GM18909 (cell line): Measurements from ENCODE around the gene OLA1.
A peak's percentile ranks its signal among the peaks of the same experiment; 100 is the strongest.
"Not testable (repeated sequence)": the region's sequence is repeated elsewhere in the genome, so short reads cannot be mapped to it uniquely, and the experiment has no call there.

Experiments
- ATAC-seq: cut with Tn5 transposase; IDR thresholded peaks from one replicate; pipeline ENCODE4 v1.9.1; 2021; ENCODE audit warnings: mild to moderate bottlenecking; ENCODE audit not compliant: unreplicated experiment, poor library complexity

Gene OLA1

DNA sequence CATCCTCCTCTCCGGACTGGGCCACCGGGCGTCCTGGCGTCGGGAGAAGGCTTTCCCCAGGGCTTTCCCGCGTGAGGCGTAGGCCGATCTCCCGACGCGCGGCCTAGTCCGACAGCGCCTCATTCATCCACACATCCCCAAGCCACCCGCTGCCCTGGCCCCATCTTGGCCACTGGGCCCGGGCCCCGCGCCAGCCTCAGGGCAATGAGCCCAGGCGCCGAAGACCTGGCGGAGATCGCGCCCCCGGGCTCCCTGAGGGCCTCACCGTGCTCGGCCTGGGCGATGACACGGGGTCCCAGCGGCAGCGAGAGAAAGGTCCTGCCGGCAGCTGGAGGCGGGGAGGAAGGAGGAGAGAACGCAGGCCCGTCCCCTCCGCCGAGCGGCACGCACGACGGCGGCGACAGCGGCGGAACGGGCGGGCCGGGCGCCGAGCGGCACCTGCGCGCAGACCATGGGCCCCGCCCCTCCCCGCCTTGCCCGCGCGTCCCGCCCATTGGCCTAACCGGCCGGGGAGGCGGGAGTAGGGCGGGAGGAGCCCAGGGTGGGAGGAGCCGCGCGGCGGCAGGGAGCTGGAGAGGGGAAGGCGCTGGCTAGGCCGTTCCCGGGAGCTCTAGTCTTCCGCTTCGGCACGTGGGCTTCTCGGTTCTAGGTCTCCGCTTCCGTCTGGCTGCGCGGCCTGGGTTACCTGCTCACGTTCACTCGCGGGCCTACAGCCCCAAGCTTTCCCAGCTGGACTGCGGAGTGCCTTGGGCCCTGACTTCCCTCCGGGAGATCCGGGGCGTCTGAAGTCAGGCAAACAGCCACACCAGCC is at the start of gene OLA1:
Gene OLA1, minus strand, starts transcription at position 346 of the 811 bp plus-strand sequence. CDS start 1,717 bp downstream, outside the sequence.
- peak; percentile 94 for ATAC-seq

DNA sequence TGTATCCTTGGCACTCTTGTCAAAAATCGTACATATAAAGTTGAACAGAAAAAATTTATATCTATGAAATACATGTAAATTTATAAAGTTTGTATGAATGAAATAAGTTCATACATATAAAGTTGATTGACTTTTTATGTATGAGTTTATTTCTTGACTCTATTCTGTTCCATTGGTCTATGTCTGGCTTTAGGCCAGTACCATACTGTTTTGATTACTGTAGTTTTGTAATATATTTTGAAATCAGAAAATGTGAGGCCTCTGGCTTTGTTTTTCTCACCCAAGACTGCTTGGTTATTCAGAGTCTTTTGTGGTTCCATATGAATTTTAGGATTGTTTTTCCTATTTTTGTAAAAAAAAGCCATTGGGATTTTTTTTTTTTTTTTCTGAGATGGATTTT is 44.6 kb upstream of the OLA1 start:
- ATAC-seq, result no peak

DNA sequence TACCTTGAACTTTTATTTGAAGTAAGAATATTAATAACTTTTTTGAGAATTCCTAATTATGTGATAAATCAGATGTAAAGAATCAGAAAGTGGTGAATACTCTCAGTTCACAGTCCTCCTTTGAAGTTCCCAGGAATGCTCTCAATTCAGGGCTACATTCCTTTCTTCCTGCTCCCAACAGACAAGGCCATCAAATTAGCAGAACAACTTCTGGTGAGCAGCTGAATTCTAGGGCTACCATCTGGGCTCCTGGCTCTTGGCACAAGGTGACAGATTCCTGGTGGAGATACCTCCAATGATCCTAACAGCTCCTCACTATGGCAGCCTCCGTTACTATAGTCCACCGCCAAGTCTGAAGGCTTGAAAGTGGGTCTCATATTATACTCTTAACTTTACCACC is 37.8 kb upstream of the OLA1 start:
- ATAC-seq, result no peak

DNA sequence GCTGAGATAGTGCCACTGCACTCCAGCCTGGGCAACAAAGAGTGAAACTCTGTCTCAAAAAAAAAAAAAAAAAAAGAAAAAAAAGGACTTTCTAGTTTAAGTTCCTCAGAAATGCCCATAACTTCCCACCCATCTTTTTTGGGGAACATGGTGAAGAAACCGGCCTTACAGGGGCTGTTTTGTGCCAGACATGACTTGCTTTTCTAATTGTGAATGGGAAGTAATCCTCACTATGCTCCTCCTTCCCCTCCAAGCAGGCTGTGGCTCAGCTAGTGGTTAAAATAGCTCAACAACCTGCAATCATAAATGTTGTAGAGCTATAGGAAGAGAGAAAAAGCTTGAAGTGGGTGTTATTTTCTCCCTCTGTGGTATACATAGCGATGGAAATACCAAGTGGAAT is 34.1 kb upstream of the OLA1 start:
- ATAC-seq, result no peak

DNA sequence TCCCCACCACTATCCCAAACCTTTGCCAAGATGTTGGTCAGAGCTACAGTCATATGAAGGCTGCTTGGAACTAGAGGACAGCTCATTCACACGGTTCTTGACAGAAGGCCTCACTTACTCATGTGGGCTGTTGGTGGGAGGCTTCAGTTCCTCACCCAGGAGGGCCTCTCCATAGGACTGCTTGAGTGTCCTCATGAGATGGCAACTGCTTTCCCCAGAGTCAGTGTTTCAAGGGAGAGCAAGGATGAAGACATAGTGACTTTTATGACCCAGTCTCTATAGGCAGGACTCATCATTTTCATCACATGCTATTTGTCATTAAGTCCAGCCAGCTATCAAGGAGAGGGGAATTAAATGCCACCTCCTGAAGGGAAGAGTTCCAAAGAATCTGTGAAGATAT is 33.4 kb upstream of the OLA1 start:
- ATAC-seq, result no peak

DNA sequence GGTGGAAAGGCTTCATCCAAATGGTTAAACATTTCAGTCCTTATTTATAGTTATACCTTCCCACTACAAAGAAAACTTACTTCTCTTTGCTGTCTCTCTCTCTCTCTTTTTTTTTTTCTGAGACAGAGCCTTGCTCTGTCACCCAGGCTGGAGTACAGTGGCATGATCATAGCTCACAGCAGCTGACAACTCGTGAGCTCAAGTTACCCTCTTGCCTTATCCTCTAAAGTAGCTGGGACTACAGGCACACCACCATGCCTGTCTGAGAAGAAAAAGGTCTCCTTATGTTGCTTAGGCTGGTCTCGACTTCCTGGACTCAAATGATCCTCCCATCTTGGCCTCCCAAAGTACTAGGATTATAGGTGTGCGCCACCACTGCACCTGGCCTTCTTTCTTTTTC is 32.3 kb upstream of the OLA1 start:
- no peak for ATAC-seq

DNA sequence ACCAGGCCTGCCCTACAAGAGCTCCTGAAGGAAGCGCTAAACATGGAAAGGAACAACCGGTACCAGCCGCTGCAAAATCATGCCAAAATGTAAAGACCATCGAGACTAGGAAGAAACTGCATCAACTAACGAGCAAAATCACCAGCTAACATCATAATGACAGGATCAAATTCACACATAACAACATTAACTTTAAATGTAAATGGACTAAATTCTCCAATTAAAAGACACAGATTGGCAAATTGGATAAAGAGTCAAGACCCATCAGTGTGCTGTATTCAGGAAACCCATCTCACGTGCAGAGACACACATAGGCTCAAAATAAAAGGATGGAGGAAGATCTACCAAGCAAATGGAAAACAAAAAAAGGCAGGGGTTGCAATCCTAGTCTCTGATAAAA is 21.9 kb upstream of the OLA1 start:
- not testable (repeated sequence) for ATAC-seq

DNA sequence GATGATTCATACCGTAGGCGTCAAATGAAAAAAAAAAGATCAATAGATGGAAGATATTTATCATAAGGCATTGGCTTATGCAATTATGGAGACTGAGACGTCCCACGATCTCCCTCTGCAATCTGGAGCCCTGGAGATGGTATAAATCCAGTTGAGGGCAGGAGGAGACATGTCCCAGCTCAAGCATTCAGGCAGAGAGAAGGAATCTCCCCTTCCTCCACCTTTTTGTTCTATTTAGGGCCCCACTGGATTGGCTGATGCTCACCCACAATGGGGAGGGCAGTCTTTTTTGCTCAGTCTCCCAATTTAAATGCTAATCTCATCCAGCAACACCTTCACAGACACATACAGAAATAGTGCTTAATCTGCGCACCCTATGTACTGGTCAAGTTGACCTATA is 18.0 kb upstream of the OLA1 start:
- no peak for ATAC-seq

DNA sequence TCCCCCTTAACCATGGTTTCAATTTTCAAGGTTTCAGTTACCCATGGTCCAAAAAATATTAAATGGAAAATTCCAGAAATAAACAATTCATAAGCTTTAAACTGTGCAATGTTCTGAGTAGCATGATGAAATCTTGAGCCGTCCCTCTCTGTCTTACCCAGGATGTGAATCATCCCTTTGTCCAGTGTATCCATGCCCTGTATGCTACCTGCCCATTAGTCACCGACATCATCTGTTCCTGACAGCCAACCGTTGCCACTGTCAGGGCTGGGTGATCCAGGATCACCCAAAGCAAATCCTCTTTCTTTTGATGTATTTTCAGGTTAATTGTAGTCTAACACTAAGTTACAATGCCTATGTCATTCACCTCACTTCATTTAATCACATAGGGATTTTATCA is 15.7 kb upstream of the OLA1 start:
- ATAC-seq, result no peak

DNA sequence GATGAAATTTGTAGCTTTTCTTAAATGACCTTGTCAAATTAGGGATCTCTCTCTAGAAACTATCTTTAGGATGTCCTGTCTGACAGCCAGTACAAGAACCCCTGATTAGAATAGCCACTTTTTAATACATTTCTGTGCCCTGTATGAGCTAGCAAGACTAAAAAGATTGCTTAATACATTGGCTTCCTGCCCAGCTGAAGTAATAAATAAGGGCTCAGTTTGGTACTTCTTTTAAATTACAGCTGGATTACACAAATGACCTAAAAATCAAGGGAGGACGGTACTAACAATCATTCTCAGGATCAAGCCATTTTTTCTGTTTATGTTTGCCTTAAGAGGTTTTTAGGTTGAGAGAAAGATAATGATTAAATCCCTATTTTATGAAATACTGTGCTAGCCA is 11.6 kb upstream of the OLA1 start:
- no peak for ATAC-seq

DNA sequence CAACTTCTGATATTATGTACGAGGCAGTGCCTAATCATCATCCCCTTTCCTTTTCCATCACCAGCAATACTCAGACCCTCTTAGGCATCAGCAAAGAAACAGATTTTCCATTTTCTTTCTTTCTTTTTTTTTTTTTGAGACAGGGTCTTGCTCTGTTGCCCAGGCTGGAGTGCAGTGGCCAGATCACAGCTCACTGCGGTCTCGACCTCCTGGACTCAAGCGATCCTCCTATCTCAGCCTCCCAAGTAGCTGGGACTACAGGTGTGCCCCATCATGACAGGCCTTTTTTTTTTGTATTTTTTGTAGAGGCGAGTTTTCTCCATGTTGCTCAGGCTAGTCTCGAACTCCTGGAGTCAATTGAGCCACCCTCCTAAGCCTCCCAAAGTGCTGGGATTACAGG is 5.9 kb upstream of the OLA1 start:
- ATAC-seq, result no peak

DNA sequence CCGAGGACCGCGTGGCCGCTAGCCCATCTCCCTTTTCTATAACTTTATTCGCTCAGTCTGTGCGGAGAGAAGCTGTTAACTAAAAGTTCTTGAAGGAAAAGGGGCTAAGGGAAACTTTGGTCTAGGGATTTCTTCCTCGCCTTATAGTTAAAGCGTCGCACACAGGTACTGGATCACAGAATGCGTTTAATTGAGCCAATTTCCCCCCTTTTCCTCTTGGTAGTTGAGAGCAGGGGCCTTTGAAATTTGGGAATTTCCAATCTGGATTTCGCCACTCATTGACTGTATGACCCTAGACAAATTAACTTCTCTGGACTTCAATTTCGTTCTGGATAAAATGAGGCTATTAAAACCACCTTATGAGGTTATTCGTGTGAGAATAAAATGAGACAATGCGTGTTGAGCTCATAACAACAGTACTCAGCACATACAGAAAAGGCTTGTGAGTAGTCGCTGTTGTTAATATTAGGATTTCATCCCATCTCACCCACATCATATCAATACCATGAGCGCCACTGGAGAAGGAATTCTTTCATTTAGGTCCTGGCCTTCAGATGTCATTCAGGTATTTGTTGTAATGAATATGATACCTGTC is 763 bp upstream of the OLA1 start:
- no peak for ATAC-seq

DNA sequence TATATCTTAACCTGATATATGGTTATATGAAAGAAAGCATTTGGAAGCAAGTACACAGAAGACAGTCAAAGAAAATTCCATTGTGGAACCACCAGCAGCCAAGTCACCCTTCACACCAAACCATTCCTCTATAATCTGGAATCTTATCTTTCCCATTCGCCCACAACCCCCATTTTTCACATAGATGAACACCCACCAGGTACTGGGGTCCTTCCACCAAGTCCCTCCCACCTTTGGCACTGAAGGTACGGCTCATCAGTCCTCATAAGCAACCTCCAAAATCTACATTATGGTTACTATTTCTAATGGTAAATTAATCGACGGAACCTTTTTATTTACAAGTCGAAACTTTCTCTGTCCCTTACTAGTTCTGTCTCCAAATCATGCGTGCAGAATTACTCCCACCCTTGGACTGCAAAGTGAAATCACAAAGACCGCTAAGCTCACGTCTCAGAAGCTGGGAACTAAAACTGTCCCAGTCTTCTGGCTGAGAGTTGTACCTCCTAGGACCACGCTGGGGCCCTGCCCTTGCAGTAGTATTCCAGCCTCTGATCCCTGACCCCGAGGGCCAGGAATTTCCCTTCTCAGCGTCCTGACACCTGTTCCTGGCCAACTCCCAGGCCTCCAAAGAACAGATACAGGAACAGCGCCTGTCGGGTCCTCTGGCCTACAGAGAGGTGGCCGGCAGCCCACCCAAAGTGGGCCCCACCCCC is 702 bp downstream of the OLA1 start:
- ATAC-seq, result peak; percentile 9

DNA sequence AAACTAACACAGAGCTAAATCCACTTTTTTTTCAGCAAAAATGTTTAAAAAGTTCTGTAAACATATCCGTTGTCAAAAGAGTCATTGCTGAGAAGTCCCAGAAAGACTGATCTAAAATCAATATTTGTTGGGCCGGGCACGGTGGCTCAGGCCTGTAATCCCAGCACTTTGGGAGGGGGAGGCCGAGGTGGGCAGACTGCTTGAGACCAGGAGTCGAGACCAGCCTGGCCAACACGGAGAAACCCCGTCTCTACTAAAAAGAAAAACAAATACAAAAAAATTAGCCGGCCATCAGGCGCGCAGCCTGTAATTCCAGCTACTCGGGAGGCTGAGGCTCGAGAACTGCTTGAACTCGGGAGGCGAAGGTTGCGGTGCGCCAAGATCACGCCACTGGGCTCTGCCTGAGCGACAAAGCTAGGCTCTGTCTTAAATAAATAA is 1.4 kb downstream of the OLA1 start:
- ATAC-seq, result no peak

DNA sequence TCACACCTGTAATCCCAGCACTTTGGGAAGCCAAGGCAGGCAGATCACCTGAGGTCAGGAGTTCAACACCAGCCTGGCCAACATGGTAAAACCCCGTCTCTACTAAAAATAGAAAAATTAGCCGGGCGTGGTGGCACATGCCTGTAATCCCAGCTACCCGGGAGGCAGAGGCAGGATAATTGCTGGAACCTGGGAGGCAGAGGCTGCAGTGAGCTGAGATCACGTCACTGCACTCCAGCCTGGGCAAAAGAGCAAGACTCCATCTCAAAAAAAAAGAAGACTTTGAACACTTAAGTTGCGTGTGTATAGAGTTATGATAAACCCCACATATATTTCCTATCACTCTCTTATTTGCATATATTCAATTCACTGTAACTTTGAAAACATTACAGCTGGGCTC is 2.7 kb downstream of the OLA1 start:
- not testable (repeated sequence) for ATAC-seq

DNA sequence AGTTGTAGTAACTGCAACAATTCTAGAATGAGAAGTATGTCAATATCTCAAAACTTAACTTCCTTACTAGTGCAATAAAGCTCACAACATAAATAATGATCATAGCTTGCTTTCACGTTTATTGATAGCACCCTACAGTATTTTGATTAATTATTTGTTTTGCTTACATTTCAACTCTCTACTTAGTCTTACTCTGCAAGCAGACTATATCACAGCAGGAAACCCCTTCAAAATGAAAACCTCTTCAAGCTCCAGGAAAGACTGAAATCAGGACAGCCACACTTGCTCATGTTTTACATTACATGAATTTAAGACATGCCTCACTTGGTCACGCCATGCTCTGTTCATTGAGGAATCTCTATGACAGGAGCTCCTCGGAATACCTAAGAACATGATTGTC is 3.3 kb downstream of the OLA1 start:
- ATAC-seq, result no peak

DNA sequence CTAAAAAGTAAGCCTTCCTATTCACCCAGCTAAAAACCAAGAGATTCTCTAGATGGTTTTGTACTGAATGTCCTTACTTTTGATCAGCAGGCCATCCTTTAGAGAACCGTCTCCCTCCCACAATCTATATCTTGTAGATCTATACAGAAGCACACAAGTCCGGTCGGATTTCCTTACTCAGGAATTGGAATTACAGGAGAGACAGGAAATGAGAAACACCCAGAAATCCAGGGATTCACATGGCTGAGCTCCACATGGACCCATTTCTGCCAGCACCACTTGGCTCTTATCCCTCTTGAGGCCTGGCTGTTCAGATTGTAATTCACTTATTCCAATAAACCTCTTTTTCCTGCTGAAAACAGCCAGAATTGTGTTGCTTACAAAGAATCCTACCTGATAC is 4.5 kb downstream of the OLA1 start:
- no peak for ATAC-seq

DNA sequence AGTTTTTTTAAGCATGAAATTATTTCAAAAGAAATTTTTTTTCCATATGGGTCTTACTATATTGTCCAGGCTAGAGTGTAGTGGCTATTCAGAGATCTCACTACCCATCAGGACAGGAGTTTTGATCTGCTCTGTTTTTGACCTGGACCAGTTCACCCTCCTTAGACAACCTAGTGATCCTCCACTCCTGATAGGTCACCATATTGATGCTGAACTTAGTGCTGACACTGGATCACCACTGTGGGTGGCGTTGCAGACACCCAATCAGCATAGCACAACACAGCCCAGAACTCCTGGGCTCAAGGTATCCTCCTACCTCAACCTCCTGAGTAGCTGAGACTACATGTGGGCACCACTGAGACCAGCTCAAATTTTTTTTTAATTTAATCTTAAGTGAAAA is 8.2 kb downstream of the OLA1 start:
- ATAC-seq, result no peak

DNA sequence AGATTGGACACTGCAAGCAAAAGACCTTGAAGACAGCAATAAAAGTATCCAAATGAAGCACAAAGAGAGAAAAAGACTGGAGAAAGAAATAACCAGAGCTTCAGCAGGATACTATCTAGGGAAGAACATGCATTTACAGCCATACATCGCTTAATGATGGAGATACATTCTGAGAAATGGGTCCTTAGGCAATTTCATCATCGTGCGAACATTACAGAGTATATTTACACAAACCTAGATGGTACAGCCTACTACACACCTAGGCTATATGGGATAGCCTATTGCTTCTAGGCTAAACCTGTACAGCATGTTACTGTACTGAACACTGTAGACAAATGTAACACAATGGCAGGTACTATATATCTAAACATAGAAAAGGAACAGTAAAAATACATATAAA is 11.9 kb downstream of the OLA1 start:
- ATAC-seq, result no peak

DNA sequence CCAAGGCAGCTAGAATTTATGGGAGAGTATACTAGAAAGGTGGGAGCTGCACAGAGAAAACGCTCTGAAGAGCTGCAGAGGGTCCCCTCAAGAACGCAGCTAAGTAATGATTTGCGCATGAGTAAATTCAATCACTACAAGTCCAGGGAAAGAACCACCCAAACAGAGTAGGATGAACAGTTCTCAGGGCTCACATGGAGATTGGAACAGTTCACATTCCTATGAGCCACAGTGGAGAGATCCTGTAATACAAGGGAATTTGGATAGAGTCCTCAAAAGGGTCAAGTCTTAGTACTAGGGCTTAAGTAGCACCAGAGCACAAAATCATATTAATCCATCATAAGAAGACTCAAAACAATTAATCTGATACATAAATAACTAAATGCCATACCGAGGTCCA is 12.7 kb downstream of the OLA1 start:
- no peak for ATAC-seq

DNA sequence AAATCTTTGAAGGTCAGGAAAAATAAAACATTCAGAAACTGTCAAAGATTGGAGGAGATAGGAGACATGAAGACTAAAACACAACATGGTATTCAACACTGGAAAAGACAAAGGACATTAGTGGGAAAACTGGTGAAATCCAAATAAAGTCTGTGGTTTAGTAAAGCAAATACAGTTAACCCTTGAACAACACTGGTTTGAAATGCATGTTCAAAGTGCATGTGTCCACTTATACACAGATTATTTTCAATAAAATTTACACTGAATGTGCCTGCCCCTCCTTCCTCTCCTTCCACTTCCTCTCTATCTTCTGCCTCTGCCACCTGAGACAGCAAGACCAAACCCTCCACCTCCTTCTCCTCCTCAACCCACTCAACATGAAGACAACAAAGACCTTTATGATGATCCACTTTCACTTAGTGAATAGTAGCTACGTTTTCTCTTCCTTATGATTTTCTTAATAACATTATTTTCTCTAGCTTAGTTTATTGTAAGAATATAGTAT is 14.5 kb downstream of the OLA1 start:
- no peak for ATAC-seq
